ENCODE data around the gene PADI1. TPM values are rescaled to one million over a fixed set of nuclear protein-coding genes. Genes with fewer than 3 reads are reported as not detected.

Gene PADI1
- total RNA-seq, 1 experiment from 2014 or later: not detected

- H3K4me3 ChIP-seq (ENCODE audit: low read length): no peak overlapping the region
- peak overlapping the region; percentile 38 for H3K4me2 ChIP-seq (ENCODE audit: low read depth, low read length, poor library complexity, severe bottlenecking)
- H3K27me3 ChIP-seq (ENCODE audit: low read length): no peaks in the 10 kb centered on the region
These were observed 2.6 kb downstream of the PADI1 start for GRCh38 chr1:17207540-17207939.

GRCh38 chr1:17207966-17208418, 3.1 kb downstream of the PADI1 start:
- peak; percentile 70 for DNase-seq
- H3K9ac ChIP-seq (ENCODE audit: low read length): no peak overlapping the region
- H2AFZ ChIP-seq (ENCODE audit: low read length): no peak overlapping the region
- peaks cover 17% of the 10 kb centered on the region for H3K4me1 ChIP-seq (ENCODE audit: low read length)
- no peaks in the 10 kb centered on the region for H4K20me1 ChIP-seq (ENCODE audit: insufficient read depth, low read depth, low read length)
- no peak overlapping the region for H3K4me3 ChIP-seq (ENCODE audit: low read length)
- no peaks in the 10 kb centered on the region for H3K9me2 ChIP-seq (replicated peaks; ENCODE audit: insufficient read depth, low read length)
- no peaks in the 10 kb centered on the region for H3K9me3 ChIP-seq (ENCODE audit: low read length)
- no peak overlapping the region for H3K27ac ChIP-seq (ENCODE audit: low read length)
- H3K79me2 ChIP-seq (ENCODE audit: low read length): no peaks in the 10 kb centered on the region
- H3K36me3 ChIP-seq (ENCODE audit: insufficient read depth, low read length): no peaks in the 10 kb centered on the region
- H3K27me3 ChIP-seq (ENCODE audit: low read length): no peaks in the 10 kb centered on the region
- H3K4me2 ChIP-seq (ENCODE audit: low read depth, low read length, poor library complexity, severe bottlenecking): no peak overlapping the region

More at GRCh38 chr1:17207540-17207939, 2.6 kb downstream of the PADI1 start:
- Histone ChIP-seq H3K9me2 (replicated peaks; ENCODE audit: insufficient read depth, low read length) (no peaks in the 10 kb centered on the region), H3K9me3 (ENCODE audit: low read length) (no peaks in the 10 kb centered on the region), H3K27ac (ENCODE audit: low read length) (no peak overlapping the region), H3K79me2 (ENCODE audit: low read length) (no peaks in the 10 kb centered on the region), H2AFZ (ENCODE audit: low read length) (no peak overlapping the region), H3K9ac (ENCODE audit: low read length) (no peak overlapping the region), H3K36me3 (ENCODE audit: insufficient read depth, low read length) (no peaks in the 10 kb centered on the region), H4K20me1 (ENCODE audit: insufficient read depth, low read depth, low read length) (no peaks in the 10 kb centered on the region), H3K4me1 (ENCODE audit: low read length) (peaks cover 17% of the 10 kb centered on the region)
- no peak for DNase-seq

GRCh38 chr1:17208546-17208945, 3.6 kb downstream of the PADI1 start:
- H3K79me2 ChIP-seq (ENCODE audit: low read length): no peaks in the 10 kb centered on the region
- no peaks in the 10 kb centered on the region for H3K9me2 ChIP-seq (replicated peaks; ENCODE audit: insufficient read depth, low read length)
- H3K9ac ChIP-seq (ENCODE audit: low read length): no peak overlapping the region
- H3K27me3 ChIP-seq (ENCODE audit: low read length): no peaks in the 10 kb centered on the region
- H3K36me3 ChIP-seq (ENCODE audit: insufficient read depth, low read length): no peaks in the 10 kb centered on the region
- H3K4me3 ChIP-seq (ENCODE audit: low read length): no peak overlapping the region
- no peak for DNase-seq
- H3K9me3 ChIP-seq (ENCODE audit: low read length): no peaks in the 10 kb centered on the region
- peaks cover 17% of the 10 kb centered on the region for H3K4me1 ChIP-seq (ENCODE audit: low read length)
- H2AFZ ChIP-seq (ENCODE audit: low read length): no peak overlapping the region
- H4K20me1 ChIP-seq (ENCODE audit: insufficient read depth, low read depth, low read length): no peaks in the 10 kb centered on the region
- no peak overlapping the region for H3K4me2 ChIP-seq (ENCODE audit: low read depth, low read length, poor library complexity, severe bottlenecking)
- no peak overlapping the region for H3K27ac ChIP-seq (ENCODE audit: low read length)

- DNase-seq: no peak
- no peaks in the 10 kb centered on the region for H3K36me3 ChIP-seq (ENCODE audit: insufficient read depth, low read length)
- no peak overlapping the region for H3K9ac ChIP-seq (ENCODE audit: low read length)
- H3K9me3 ChIP-seq (ENCODE audit: low read length): no peaks in the 10 kb centered on the region
- no peak overlapping the region for H3K27ac ChIP-seq (ENCODE audit: low read length)
- peaks cover 17% of the 10 kb centered on the region for H3K4me1 ChIP-seq (ENCODE audit: low read length)
- no peaks in the 10 kb centered on the region for H3K27me3 ChIP-seq (ENCODE audit: low read length)
- no peak overlapping the region for H3K4me3 ChIP-seq (ENCODE audit: low read length)
- H3K4me2 ChIP-seq (ENCODE audit: low read depth, low read length, poor library complexity, severe bottlenecking): no peak overlapping the region
- H2AFZ ChIP-seq (ENCODE audit: low read length): no peak overlapping the region
- no peaks in the 10 kb centered on the region for H3K9me2 ChIP-seq (replicated peaks; ENCODE audit: insufficient read depth, low read length)
- H4K20me1 ChIP-seq (ENCODE audit: insufficient read depth, low read depth, low read length): no peaks in the 10 kb centered on the region
- H3K79me2 ChIP-seq (ENCODE audit: low read length): no peaks in the 10 kb centered on the region
These were observed 4.5 kb downstream of the PADI1 start for GRCh38 chr1:17209430-17209829.

GRCh38 chr1:17210176-17210575, 5.2 kb downstream of the PADI1 start:
- Histone ChIP-seq H3K4me3 (ENCODE audit: low read length) (no peak overlapping the region), H3K9me2 (replicated peaks; ENCODE audit: insufficient read depth, low read length) (no peaks in the 10 kb centered on the region), H4K20me1 (ENCODE audit: insufficient read depth, low read depth, low read length) (no peaks in the 10 kb centered on the region), H3K36me3 (ENCODE audit: insufficient read depth, low read length) (no peaks in the 10 kb centered on the region), H3K9ac (ENCODE audit: low read length) (no peak overlapping the region), H3K9me3 (ENCODE audit: low read length) (no peaks in the 10 kb centered on the region), H3K4me2 (ENCODE audit: low read depth, low read length, poor library complexity, severe bottlenecking) (no peak overlapping the region), H3K4me1 (ENCODE audit: low read length) (peaks cover 17% of the 10 kb centered on the region), H3K27me3 (ENCODE audit: low read length) (no peaks in the 10 kb centered on the region), H3K79me2 (ENCODE audit: low read length) (no peaks in the 10 kb centered on the region), H3K27ac (ENCODE audit: low read length) (no peak overlapping the region), H2AFZ (ENCODE audit: low read length) (no peak overlapping the region)
- no peak for DNase-seq

GRCh38 chr1:17211377-17211776, 6.4 kb downstream of the PADI1 start:
- no peak for DNase-seq
- no peak overlapping the region for H3K4me2 ChIP-seq (ENCODE audit: low read depth, low read length, poor library complexity, severe bottlenecking)
- no peaks in the 10 kb centered on the region for H3K79me2 ChIP-seq (ENCODE audit: low read length)
- H3K27ac ChIP-seq (ENCODE audit: low read length): no peak overlapping the region
- no peaks in the 10 kb centered on the region for H3K36me3 ChIP-seq (ENCODE audit: insufficient read depth, low read length)
- no peaks in the 10 kb centered on the region for H3K9me2 ChIP-seq (replicated peaks; ENCODE audit: insufficient read depth, low read length)
- no peaks in the 10 kb centered on the region for H4K20me1 ChIP-seq (ENCODE audit: insufficient read depth, low read depth, low read length)
- no peaks in the 10 kb centered on the region for H3K27me3 ChIP-seq (ENCODE audit: low read length)
- H2AFZ ChIP-seq (ENCODE audit: low read length): no peak overlapping the region
- peaks cover 17% of the 10 kb centered on the region for H3K4me1 ChIP-seq (ENCODE audit: low read length)
- H3K9ac ChIP-seq (ENCODE audit: low read length): no peak overlapping the region
- no peak overlapping the region for H3K4me3 ChIP-seq (ENCODE audit: low read length)
- H3K9me3 ChIP-seq (ENCODE audit: low read length): no peaks in the 10 kb centered on the region

GRCh38 chr1:17212009-17212408, 7.1 kb downstream of the PADI1 start:
- Histone ChIP-seq H3K27ac (ENCODE audit: low read length) (no peak overlapping the region), H4K20me1 (ENCODE audit: insufficient read depth, low read depth, low read length) (no peaks in the 10 kb centered on the region), H3K9me2 (replicated peaks; ENCODE audit: insufficient read depth, low read length) (no peaks in the 10 kb centered on the region), H2AFZ (ENCODE audit: low read length) (no peak overlapping the region), H3K9me3 (ENCODE audit: low read length) (no peaks in the 10 kb centered on the region), H3K4me3 (ENCODE audit: low read length) (no peak overlapping the region), H3K79me2 (ENCODE audit: low read length) (no peaks in the 10 kb centered on the region), H3K9ac (ENCODE audit: low read length) (no peak overlapping the region), H3K4me2 (ENCODE audit: low read depth, low read length, poor library complexity, severe bottlenecking) (no peak overlapping the region), H3K36me3 (ENCODE audit: insufficient read depth, low read length) (no peaks in the 10 kb centered on the region), H3K27me3 (ENCODE audit: low read length) (no peaks in the 10 kb centered on the region), H3K4me1 (ENCODE audit: low read length) (peaks cover 13% of the 10 kb centered on the region)
- DNase-seq: no peak

- Histone ChIP-seq H2AFZ (ENCODE audit: low read length) (no peak overlapping the region), H3K9me2 (replicated peaks; ENCODE audit: insufficient read depth, low read length) (no peaks in the 10 kb centered on the region), H3K27me3 (ENCODE audit: low read length) (no peaks in the 10 kb centered on the region), H4K20me1 (ENCODE audit: insufficient read depth, low read depth, low read length) (no peaks in the 10 kb centered on the region), H3K79me2 (ENCODE audit: low read length) (no peaks in the 10 kb centered on the region), H3K9me3 (ENCODE audit: low read length) (no peaks in the 10 kb centered on the region), H3K27ac (ENCODE audit: low read length) (no peak overlapping the region), H3K4me3 (ENCODE audit: low read length) (no peak overlapping the region), H3K4me2 (ENCODE audit: low read depth, low read length, poor library complexity, severe bottlenecking) (no peak overlapping the region), H3K9ac (ENCODE audit: low read length) (no peak overlapping the region), H3K36me3 (ENCODE audit: insufficient read depth, low read length) (no peaks in the 10 kb centered on the region), H3K4me1 (ENCODE audit: low read length) (peaks cover 7% of the 10 kb centered on the region)
- DNase-seq: no peak
These were observed 7.7 kb downstream of the PADI1 start for GRCh38 chr1:17212487-17213121.
